ENCODE results near the gene UGT1A7.

- TF ChIP-seq POLR2AphosphoS5 (IDR thresholded peaks at IDR 0.05) (no peak), CTCF (IDR thresholded peaks at IDR 0.05) (no peak), POLR2A (IDR thresholded peaks at IDR 0.05) (no peak), EP300 (IDR thresholded peaks at IDR 0.05) (no peak)
Observed at GRCh38 chr2:233672886-233673285, 8.8 kb upstream of the UGT1A7 start.
